BE2C (cell line): ENCODE results near the gene DCAF5.

Experiments
- DNase-seq: peaks from one replicate; pipeline ENCODE4 v3.0.0-alpha.2; 2020
- H3K27me3 ChIP-seq: fragments of 250-450 bp; sonication (Bioruptor Pico); 2 replicates; pipeline ENCODE4 v1.5.1; 2020; ENCODE audit warnings: mild to moderate bottlenecking
- H3K36me3 ChIP-seq: fragments of 250-450 bp; sonication (Bioruptor Pico); 2 replicates; pipeline ENCODE4 v1.5.1; 2020; ENCODE audit warnings: mild to moderate bottlenecking
- H3K4me1 ChIP-seq: fragments of 250-450 bp; sonication (Bioruptor Pico); 2 replicates; pipeline ENCODE4 v1.5.1; 2020
- H3K4me3 ChIP-seq: 2 replicates; pipeline ENCODE4 v1.5.1; 2011; ENCODE audit warnings: low read depth, low read length
- H3K9me3 ChIP-seq: fragments of 250-450 bp; sonication (Bioruptor Pico); 2 replicates; pipeline ENCODE4 v1.5.1; 2020
- TF ChIP-seq, protein P1 (sequence below): IDR thresholded peaks from 2 replicates; pipeline ENCODE4 v1.5.1; 2012; ENCODE audit warnings: mild to moderate bottlenecking, low read depth, low read length

DCAF5 gene

GRCh38 chr14:69042299-69042698 is 110.6 kb downstream of the DCAF5 start:
- peaks cover 37% of the 10 kb centered on the region for H3K4me1 ChIP-seq
- H3K4me3 ChIP-seq, result no peak overlapping the region
- TF ChIP-seq, protein P1, sequence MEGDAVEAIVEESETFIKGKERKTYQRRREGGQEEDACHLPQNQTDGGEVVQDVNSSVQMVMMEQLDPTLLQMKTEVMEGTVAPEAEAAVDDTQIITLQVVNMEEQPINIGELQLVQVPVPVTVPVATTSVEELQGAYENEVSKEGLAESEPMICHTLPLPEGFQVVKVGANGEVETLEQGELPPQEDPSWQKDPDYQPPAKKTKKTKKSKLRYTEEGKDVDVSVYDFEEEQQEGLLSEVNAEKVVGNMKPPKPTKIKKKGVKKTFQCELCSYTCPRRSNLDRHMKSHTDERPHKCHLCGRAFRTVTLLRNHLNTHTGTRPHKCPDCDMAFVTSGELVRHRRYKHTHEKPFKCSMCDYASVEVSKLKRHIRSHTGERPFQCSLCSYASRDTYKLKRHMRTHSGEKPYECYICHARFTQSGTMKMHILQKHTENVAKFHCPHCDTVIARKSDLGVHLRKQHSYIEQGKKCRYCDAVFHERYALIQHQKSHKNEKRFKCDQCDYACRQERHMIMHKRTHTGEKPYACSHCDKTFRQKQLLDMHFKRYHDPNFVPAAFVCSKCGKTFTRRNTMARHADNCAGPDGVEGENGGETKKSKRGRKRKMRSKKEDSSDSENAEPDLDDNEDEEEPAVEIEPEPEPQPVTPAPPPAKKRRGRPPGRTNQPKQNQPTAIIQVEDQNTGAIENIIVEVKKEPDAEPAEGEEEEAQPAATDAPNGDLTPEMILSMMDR, result no peak
- no peaks in the 10 kb centered on the region for H3K27me3 ChIP-seq
- no peak for DNase-seq
- H3K9me3 ChIP-seq, result no peaks in the 10 kb centered on the region
- no peaks in the 10 kb centered on the region for H3K36me3 ChIP-seq

GRCh38 chr14:69041783-69042182 is 111.1 kb downstream of the DCAF5 start:
- H3K36me3 ChIP-seq, result no peaks in the 10 kb centered on the region
- no peaks in the 10 kb centered on the region for H3K27me3 ChIP-seq

GRCh38 chr14:69040353-69040752 is 112.6 kb downstream of the DCAF5 start:
- TF ChIP-seq, protein P1, result no peak
- no peaks in the 10 kb centered on the region for H3K9me3 ChIP-seq
- H3K4me3 ChIP-seq, result no peak overlapping the region
- peaks cover 37% of the 10 kb centered on the region for H3K4me1 ChIP-seq
- no peak for DNase-seq
- no peaks in the 10 kb centered on the region for H3K36me3 ChIP-seq
- H3K27me3 ChIP-seq, result no peaks in the 10 kb centered on the region

More at GRCh38 chr14:69041783-69042182, 111.1 kb downstream of the DCAF5 start:
- H3K9me3 ChIP-seq, result no peaks in the 10 kb centered on the region
- DNase-seq, result no peak
- H3K4me3 ChIP-seq, result no peak overlapping the region
- H3K4me1 ChIP-seq, result peaks cover 40% of the 10 kb centered on the region
- TF ChIP-seq, protein P1, result no peak

- Histone ChIP-seq H3K4me1 (peaks cover 31% of the 10 kb centered on the region), H3K27me3 (no peaks in the 10 kb centered on the region), H3K4me3 (no peak overlapping the region), H3K36me3 (no peaks in the 10 kb centered on the region), H3K9me3 (no peaks in the 10 kb centered on the region)
- TF ChIP-seq, protein P1, result no peak
- no peak for DNase-seq
These were observed 113.7 kb downstream of the DCAF5 start for GRCh38 chr14:69039288-69039628.

DNA sequence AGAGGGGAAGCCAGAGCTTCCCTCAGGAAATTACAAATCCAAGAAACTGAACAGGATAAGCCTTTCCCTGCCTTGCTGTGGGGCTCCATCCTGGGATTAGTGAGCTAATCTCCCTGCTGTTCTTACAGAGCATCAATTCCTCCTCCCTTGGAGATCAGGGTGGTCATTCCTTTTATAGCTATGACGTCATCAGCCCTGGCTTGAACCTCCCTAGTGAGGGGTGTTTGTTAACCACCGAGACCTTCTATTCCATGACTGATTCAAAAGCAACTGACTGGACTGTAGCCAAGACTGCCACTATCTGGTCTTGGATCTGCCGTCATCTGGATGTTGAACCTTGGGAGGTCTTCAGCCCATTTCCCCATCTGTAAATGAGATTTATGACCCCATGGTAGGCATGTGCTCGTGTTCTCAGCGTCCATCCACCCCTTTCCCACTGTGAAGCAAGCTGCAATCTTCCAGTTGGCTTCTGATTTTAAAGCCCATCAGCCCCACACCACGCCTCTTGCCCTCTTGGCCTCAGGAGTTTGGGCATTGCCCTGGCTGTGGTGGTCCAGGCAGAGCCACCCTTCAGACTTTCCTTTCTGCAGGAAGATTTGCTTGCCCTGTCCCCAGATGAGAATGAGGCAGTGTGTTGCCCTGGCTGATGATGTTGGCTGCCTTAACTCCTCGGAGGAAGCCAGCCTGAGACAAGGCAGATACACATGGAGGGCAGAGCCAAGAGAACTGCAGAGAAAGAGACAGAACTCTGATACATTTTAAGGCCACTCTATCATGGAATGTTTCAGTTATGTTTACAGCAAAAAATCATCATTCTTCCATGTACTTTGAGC is 114.2 kb downstream of the DCAF5 start:
- Histone ChIP-seq H3K4me3 (peak overlapping the region; percentile 3; the same call in 1 of the 2 replicates), H3K9me3 (no peaks in the 10 kb centered on the region), H3K27me3 (no peaks in the 10 kb centered on the region), H3K4me1 (peaks cover 31% of the 10 kb centered on the region), H3K36me3 (no peaks in the 10 kb centered on the region)
- TF ChIP-seq, protein P1, result no peak
- DNase-seq, result no peak

- H3K27me3 ChIP-seq, result no peaks in the 10 kb centered on the region
- no peaks in the 10 kb centered on the region for H3K9me3 ChIP-seq
- H3K4me1 ChIP-seq, result peaks cover 27% of the 10 kb centered on the region
- H3K36me3 ChIP-seq, result no peaks in the 10 kb centered on the region
- DNase-seq, result peak; percentile 87
- H3K4me3 ChIP-seq, result peak overlapping the region; percentile 3; the same call in 1 of the 2 replicates
- TF ChIP-seq, protein P1, result no peak
These were observed 115.0 kb downstream of the DCAF5 start for GRCh38 chr14:69037790-69038454.
